NOMO-1 treated with DMSO at 0.1 percent for 48 hours (cell line): ENCODE measurements around the gene AP1S2.
A peak's percentile ranks its signal among the peaks of the same experiment; 100 is the strongest.
"Not testable (repeated sequence)": the region's sequence is repeated elsewhere in the genome, so short reads cannot be mapped to it uniquely, and the experiment has no call there.

ENCODE experiments used
- DNase-seq: peaks from one replicate; lab custom pipeline; 2025; ENCODE audit not compliant: unreplicated experiment; lab: John Stamatoyannopoulos, UW

Gene AP1S2

DNA sequence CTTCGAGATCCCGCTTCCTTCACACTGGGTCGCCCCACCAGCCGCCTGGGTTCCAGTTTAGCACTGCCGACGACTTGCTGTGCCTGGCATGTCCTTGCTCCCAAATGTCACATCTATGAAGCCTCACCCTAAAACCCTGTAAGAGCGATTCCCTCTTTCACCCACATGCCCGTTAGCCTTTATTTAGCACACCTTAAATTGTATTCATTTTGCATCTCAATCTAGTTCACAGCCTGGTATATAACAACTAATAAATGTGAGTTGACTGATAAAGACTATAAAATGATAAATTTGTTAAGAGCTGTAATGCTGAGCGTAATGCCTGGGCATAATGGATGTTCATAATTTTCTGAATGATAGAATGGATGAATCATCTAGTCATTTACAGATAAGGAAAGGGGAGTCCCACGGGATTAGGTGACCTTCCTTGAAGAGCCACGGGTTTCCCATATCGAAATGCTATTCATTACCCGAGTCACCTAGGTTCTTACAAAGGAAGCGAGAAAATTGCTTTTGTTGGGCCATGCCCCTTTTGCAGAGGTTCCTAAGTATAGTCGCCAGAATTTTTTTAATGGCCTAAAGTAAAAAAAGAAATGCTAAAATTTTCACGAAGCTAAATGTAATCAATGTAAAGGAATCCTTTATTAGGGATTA, 1.1 kb upstream of the AP1S2 start:
- DNase-seq = peak; percentile 60

DNA sequence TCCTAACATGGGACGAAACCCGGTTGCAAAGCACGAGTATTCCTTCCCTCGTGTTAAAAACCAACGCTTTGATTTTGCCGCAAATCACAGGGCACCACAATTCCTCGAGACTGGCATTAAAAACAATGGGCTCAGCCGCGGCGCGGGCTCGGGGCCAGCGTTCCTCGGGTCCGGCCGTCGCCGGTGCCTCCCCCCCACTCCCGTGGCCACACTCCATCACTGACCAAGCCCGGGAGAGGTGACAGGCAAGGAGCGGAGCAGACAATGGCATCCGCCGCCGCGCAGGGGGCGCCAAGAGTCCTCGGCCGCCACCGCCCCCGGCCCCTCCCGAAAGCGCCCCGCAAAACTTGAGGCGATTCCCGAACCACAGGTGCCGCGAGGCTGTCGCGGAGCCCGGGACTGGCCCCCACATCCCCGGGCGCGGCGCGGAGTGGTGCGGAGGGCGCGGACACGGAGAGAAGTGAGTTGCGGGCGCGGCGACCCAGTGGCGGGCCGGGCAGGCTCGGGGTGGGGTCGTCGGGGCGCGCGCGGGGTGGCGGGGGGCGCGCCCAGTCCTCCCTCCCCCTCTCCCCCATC, 445 bp downstream of the AP1S2 start:
- DNase-seq = peak; percentile 32

- peak; percentile 25 for DNase-seq
These were observed 980 bp downstream of the AP1S2 start for GRCh38 chrX:15853586-15854079.

DNA sequence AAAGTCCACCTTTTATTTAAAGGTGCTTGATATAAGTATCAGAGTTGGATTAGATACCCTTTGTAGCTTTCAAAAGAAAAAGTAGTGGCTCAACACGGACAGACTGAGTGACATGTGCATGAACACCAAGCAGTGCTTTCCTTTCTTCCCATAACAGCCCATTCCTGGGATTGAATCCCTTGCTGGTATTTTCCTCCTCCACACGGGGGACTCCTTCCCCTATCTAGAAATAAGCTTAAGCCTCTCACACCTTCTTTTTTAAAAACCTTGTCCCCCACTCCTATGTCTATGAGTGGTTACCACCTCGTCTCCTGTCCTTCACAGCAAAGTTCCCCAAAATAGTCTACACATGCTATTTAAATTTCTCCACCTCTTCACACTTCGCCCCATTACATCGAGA, 5.1 kb downstream of the AP1S2 start:
- no peak for DNase-seq

DNA sequence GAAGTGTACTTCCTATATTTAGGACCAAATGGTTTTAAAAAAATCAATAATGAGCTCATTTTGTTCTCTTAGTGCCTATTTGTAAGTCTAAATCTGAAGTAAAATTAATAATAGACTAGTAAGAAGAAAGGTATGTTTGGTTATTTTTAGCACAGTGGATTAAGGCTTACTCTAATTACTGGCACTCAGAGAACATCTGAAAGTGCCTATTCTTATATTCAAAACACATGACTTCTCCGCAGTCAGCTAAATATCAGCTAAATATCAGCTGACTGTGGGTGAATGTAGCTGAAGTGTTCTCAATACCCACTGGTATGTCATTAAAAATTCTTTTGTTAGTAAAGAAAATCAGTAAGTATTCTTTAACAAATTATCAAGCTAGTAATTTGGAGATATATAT, 6.0 kb downstream of the AP1S2 start:
- no peak for DNase-seq

DNA sequence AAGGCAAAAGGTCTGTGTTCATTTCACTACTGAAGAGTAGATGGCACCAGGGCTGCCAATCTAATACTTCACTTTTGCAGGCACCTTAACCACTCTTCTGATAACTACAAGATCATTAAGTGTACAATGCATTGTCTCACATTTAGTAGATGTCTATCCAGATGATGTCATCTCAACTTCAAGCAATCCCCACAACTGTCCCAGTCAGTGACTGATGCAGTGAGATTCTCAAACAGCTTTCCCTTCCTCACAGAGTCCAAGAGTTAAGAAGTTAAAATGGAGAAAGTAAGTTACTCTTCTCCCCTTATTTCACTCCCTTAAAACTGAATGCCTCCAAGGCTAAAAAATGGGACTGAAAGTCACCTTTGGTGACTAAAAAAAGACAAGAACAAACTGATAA, 10.7 kb downstream of the AP1S2 start:
- DNase-seq = no peak

DNA sequence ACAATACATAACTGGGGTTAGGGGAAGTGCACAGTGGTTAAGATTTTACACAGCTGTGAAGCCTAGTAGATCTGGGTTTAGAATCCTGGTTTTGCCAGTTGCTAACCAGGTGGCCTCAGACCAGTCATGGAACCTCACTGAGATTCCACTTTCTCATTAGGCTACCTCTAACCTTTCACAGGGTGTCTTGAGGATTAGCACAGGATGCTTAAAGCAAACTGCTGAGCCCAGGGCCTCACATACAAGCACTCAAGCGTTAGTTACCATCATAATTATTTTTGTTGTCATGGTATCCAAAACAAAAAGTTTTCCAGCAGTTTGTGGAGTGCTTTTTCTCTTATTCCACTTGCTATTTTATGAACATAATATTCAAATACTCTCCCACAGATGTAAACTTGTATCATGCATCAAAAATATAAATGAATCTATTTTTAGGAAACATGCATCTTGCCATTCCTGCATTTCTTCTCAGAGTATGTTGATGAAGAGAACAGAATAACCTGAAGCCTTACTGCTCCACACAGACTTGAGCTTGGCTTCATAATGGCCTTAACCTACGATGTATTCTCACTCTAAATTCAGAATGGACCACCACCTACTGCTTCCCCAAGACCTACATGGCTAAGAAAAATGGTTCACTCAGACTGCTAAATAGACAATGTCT, 12.6 kb downstream of the AP1S2 start:
- no peak for DNase-seq

DNA sequence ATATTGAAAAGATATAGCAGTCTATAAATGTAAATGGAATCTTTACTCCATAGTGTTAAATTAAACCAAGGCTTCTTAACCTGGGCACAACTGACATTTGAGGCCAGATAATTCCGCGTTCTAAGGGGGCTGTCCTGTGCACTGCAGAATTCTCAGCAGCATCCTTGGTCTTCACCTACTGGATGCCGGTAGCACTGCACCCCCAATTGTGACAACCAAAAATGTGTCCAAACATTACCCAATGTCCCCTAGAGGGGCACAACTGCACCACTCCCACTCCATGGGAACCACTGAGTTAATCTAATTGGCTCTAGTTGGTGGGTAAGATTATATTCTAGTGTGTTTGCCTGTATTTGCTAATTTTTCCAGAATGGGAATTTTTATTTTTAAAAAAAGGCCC, 16.6 kb downstream of the AP1S2 start:
- no peak for DNase-seq

GRCh38 chrX:15834827-15835595, 19.6 kb downstream of the AP1S2 start:
- DNase-seq = no peak

- DNase-seq = peak; percentile 36
These were observed 20.6 kb downstream of the AP1S2 start for GRCh38 chrX:15834053-15834452.

GRCh38 chrX:15831347-15831746, 23.3 kb downstream of the AP1S2 start:
- not testable (repeated sequence) for DNase-seq

GRCh38 chrX:15829217-15829616, 25.4 kb downstream of the AP1S2 start:
- DNase-seq = no peak

- no peak for DNase-seq
These were observed 28.7 kb downstream of the AP1S2 start for GRCh38 chrX:15825936-15826335.

- DNase-seq = no peak
These were observed 31.7 kb downstream of the AP1S2 start for GRCh38 chrX:15822922-15823321.

GRCh38 chrX:15820106-15821073, 34.2 kb downstream of the AP1S2 start:
- DNase-seq = no peak

- DNase-seq = peak; percentile 56
These were observed 37.7 kb downstream of the AP1S2 start for GRCh38 chrX:15816886-15817285.

- DNase-seq = no peak
These were observed 38.2 kb downstream of the AP1S2 start for GRCh38 chrX:15816438-15816809.

- peak; percentile 81 for DNase-seq
These were observed 38.7 kb downstream of the AP1S2 start for GRCh38 chrX:15815779-15816437.

DNA sequence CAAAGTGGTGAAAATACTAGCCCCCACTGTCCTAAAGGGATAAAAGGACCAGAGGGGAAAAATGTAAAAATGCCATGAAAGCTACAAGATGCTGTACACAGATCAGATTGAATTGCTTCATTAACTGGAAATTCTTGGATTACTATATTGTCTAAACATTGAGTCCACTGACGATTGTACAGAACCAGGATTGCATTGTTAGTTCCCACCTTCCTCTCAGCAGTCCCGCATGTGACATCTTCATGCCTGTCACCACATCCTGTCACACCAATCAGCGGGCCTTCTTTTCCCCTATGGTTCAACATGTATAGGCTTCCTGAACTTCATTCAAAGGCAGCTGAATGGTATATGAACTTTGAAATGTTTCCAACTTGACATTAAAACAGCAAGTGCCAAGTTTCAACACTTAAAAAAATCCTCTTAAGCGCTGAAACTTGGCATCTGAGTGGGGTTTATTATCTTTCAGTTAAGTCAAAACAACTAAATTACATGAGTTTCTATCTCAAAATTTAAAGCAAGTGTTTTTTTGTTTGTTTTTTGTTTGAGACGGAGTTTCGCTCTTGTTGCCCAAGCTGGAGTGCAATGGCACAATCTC, 39.7 kb downstream of the AP1S2 start:
- no peak for DNase-seq

DNA sequence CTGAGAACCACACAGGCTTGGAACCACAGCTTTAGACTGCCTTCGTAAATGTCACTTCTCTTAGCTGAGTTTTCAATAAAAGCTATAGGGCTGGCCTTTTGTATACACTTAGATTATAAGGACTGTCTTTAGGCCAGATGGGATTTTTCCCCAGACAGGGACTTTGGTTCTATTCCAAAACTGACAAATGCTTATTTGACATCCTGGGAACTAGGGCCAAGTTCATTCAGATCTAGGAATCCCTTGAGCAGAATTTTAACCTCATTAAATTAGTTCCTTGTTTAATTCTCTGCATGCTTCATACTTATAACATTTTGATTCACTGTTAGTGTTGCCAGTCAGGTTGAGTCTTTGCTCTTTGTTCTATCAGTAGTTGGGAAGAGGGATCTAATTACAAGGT, 41.2 kb downstream of the AP1S2 start:
- DNase-seq = no peak
